ENCODE results near the gene CYGB. TPM values are rescaled to one million over a fixed set of nuclear protein-coding genes. Genes with fewer than 3 reads are reported as not detected.
"Not testable (repeated sequence)": the region's sequence is repeated elsewhere in the genome, so short reads cannot be mapped to it uniquely, and the experiment has no call there.

CYGB gene
- total and polyA plus RNA-seq, 2 of the 13 experiments (the other 11 are each of a cell fraction or from before 2014, with no cell fraction given) = 18.9 to 27.1 TPM

DNA sequence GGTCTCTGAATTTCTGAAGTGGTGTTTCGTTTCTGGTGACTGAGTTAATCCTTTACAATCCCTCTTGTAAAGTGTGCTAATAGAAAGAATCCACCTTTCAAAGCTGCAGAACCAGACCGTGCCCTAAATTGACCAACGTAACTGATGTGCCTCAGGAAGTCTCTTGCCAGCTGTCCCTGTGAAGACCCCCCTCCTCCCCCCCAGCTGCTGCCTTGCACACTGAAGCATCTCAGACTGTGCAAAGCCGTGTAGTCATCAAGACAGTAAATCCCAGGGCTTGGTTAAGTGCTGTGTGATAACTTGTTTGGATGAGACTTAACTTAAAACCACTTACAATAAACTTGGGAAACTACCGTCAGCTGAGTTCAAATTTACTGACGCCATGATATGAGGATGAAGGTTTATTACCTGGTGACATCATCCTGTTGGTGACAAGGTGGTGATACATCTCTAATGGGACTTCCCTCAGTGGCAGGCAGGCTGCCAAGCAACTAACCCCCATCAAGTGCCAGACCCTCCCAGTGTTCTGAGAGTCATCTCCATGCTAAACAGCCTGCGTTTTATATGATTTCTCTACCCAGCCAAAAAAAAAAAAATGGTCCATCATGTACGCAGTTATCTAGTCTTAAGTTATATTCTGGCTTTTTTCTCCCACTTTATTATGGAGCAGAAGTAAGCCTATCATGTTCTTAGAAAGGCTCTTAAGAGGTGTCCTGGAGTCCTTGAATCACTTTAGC lies 27.6 kb upstream of the CYGB start:
- in situ Hi-C loops (cut with HindIII; ENCODE audit: extremely low pct_ligation_motif_present, low pct_unique_long_range_greater_than_20kb) = loop anchor here (10.0 kb wide), 1 partner anchor 60 kb away; no protein-coding TSS in a partner anchor
- H3K4me2 ChIP-seq (ENCODE audit: low read depth, low read length) = not testable (repeated sequence)
- POLR2A ChIA-PET = interaction anchor here (2.5 to 6.8 kb wide), 4 partner anchors 7 to 106 kb away, joined by 10 to 129 read pairs (median 14); no protein-coding TSS in a partner anchor

DNA sequence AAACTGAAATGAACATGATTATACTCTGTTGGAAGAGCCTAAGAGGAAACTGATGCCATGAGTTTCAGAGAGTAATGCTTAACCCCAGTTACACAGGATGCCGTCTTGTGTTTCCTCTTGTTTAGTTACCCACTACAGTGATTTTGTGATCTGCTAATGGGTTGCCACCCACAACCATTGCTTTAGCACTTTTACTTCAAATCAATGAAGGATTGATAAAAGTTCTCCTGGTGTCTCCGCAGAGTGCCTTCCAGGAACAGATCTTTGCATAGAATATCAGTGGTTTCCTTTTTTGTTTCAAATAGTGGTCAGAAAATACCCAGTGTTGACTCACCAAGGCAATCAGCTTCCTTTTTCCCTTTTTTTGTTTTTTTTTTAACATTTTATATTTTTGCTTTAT lies 25.9 kb upstream of the CYGB start:
- H2AFZ ChIP-seq (ENCODE audit: low read length); ATAC-seq; FAIRE-seq; H3K9me3 ChIP-seq (ENCODE audit: low read length); CTCF ChIA-PET (ENCODE audit: low intra/inter-chr PET ratio, low total read pairs); intact Hi-C loops (cut with micrococcal nuclease; ENCODE audit: unreplicated experiment); H3K27ac ChIP-seq (ENCODE audit: extremely low read length, insufficient read depth, low read length); H3K27me3 ChIP-seq (ENCODE audit: control insufficient read depth in 1 of 2, insufficient read depth in 2 of 2, low read length in 2 of 2); H3K4me3 ChIP-seq (replicated peaks in 1 of 3; ENCODE audit: insufficient read depth in 1 of 3, low read depth in 2 of 3, low read length in 3 of 3); BruUV-seq (replicated peaks); DNase-seq (ENCODE audit: low spot score); H3K9ac ChIP-seq (ENCODE audit: insufficient read depth, low read depth, low read length); POLR2A ChIA-PET; H3K4me2 ChIP-seq (ENCODE audit: low read depth, low read length): not testable (repeated sequence)
- Histone ChIP-seq H3K79me2 (ENCODE audit: insufficient read depth, low read length) (peaks cover 43% of the 10 kb centered on the region), H4K20me1 (ENCODE audit: insufficient read depth, low read length) (peaks cover 67% of the 10 kb centered on the region), H3K4me1 (ENCODE audit: insufficient read depth, low read length) (peaks cover 69% of the 10 kb centered on the region), H3K36me3 (replicated peaks in 1 of 2; ENCODE audit: control insufficient read depth in 1 of 2, insufficient read depth in 2 of 2, low read length in 2 of 2) (peaks cover 10 to 50% of the 10 kb centered on the region in 2 experiments)
- in situ Hi-C loops (cut with HindIII; ENCODE audit: extremely low pct_ligation_motif_present, low pct_unique_long_range_greater_than_20kb) = loop anchor here (10.0 kb wide), 1 partner anchor 61 kb away; no protein-coding TSS in a partner anchor
- WGBS (ENCODE audit: low lambda C conversion rate) = 86% methylated on average over 2 of the region's 2 CpGs
- 0 out of 2 replicates have a peak, but pooled peaks have one; percentile 48 for TF ChIP-seq RBFOX2 (IDR thresholded peaks at IDR 0.05; ENCODE audit: low read depth, low read length)

More for the DNA sequence above, 27.6 kb upstream of the CYGB start:
- FAIRE-seq; intact Hi-C loops (cut with micrococcal nuclease; ENCODE audit: unreplicated experiment); CTCF ChIA-PET (ENCODE audit: low intra/inter-chr PET ratio, low total read pairs); ATAC-seq; H3K9me3 ChIP-seq (ENCODE audit: low read length); DNase-seq (ENCODE audit: low spot score); H3K27me3 ChIP-seq (ENCODE audit: control insufficient read depth in 1 of 2, insufficient read depth in 2 of 2, low read length in 2 of 2); H2AFZ ChIP-seq (ENCODE audit: low read length); H3K4me3 ChIP-seq (replicated peaks in 1 of 3; ENCODE audit: insufficient read depth in 1 of 3, low read depth in 2 of 3, low read length in 3 of 3); H3K9ac ChIP-seq (ENCODE audit: insufficient read depth, low read depth, low read length); H3K27ac ChIP-seq (ENCODE audit: extremely low read length, insufficient read depth, low read length); BruUV-seq (replicated peaks); TF ChIP-seq CREB1, ATF7 (CRISPR knock-in tag; IDR thresholded peaks at IDR 0.05): not testable (repeated sequence)
- Histone ChIP-seq H3K79me2 (ENCODE audit: insufficient read depth, low read length) (peaks cover 25% of the 10 kb centered on the region), H4K20me1 (ENCODE audit: insufficient read depth, low read length) (peaks cover 49% of the 10 kb centered on the region), H3K4me1 (ENCODE audit: insufficient read depth, low read length) (peaks cover 71% of the 10 kb centered on the region), H3K36me3 (replicated peaks in 1 of 2; ENCODE audit: control insufficient read depth in 1 of 2, insufficient read depth in 2 of 2, low read length in 2 of 2) (peaks cover 10 to 47% of the 10 kb centered on the region in 2 experiments)
- 88% methylated on average over 7 of the region's 8 CpGs for WGBS (ENCODE audit: low lambda C conversion rate)
- peak; percentile 51 for TF ChIP-seq CREB1 (IDR thresholded peaks at IDR 0.05)
- TF ChIP-seq POLR2A (IDR thresholded peaks at IDR 0.05; ENCODE audit: insufficient read depth in 1 of 2, low read depth in 2 of 2, low read length in 2 of 2) = peak in 1 of 2 experiments; percentile 38; a peak in 2 of 4 replicates
- peak; percentile 83 for TF ChIP-seq ATF7 (IDR thresholded peaks at IDR 0.05)
- peak; percentile 2 for TF ChIP-seq RBM22 (optimal IDR thresholded peaks at IDR 0.05; ENCODE audit: low read length)
